NCI-H2227 (cell line): ENCODE measurements around the gene LYSMD2.
A peak's percentile ranks its signal among the peaks of the same experiment; 100 is the strongest.
"Not testable (repeated sequence)": the region's sequence is repeated elsewhere in the genome, so short reads cannot be mapped to it uniquely, and the experiment has no call there.

Experiments used
- DNase-seq: peaks from one replicate; lab custom pipeline; 2025; ENCODE audit not compliant: unreplicated experiment; lab: John Stamatoyannopoulos, UW

The LYSMD2 gene, protein sequence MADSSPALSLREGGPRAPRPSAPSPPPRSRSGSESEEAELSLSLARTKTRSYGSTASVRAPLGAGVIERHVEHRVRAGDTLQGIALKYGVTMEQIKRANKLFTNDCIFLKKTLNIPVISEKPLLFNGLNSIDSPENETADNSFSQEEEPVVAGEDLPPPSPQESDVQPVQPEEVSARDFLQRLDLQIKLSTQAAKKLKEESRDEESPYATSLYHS

DNA sequence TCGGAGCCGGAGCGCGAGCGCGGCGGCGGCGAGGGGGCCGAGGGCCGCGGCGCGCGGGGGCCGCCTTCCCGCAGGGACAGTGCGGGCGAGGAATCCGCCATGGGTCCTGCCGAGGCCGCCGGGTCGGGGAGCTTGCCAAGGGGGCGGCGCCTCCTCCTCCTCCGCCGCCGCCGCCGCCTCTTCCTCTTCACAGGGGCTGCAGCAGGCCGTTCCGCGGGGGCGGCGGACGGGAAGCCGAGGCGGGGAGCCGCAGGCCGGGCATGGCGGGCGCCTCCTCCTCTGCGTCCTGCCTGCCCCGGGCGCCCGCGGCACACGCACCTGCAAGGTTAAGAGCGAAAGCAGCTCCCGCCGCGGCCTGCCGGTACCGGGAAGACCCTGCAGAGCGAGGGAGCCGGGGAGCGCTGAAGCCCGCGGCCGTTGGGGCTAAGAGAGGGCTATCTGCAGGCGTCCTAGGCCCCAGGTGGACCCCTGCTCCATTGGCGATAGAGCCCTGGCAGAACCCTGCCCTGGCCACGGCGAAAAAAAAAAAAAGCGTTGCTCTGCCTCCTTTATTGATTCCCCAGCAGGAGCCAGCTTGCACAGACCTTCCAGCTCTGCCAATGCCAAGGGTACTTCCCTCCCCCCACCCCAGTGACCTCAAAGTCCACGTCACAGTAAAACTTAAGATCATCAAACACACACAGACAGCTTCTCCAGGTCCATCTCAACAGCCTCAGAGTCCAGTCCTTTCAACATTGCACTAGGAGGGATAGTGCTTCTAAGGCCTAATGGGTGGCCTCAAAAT, at the start of gene LYSMD2:
Gene LYSMD2 (minus strand): TSS at position 134 of the 784 bp plus-strand sequence. CDS start 33 bp downstream, at position 101.
- DNase-seq: peak; percentile 53

- DNase-seq: not testable (repeated sequence)
These were observed 49.7 kb upstream of the LYSMD2 start for GRCh38 chr15:51787130-51787529.

DNA sequence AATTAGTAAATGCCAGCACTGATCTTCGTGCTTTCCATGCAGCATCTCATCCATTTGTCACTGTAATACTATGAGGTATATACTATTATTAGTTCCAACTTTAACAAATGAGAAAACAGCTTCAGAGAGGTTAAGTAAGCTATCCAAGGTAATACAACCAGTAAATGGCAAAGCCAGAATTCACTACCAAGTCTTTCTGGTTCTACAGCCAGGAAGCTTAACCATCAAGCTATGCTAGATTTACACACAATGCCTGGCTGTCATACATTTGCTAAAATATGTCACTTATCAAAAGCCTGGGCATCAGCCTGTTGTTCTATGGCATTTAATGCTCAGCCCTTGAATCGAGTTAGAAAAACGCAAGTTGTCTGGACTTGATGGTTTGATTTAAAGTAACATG, 46.5 kb upstream of the LYSMD2 start:
- no peak for DNase-seq

GRCh38 chr15:51782357-51782896, 45.0 kb upstream of the LYSMD2 start:
- no peak for DNase-seq

DNA sequence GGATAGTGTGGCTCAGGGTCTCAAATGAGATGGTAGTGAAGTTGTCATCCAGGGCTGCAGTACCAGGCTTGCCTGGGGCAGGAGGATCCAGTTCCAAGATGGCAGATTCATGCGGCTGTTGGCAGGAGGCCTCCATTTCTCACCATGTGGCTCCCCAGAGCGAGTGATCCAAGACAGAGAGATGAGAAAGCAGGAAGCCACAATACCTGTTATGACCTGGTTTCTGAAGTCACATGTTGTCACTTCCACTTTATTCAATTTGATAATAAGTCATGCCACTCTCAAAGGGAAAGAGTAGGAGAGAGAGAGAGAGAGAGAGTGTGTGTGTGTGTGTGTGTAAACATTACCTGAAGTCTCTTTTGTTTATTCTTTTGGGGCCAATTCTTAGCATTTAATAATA, 44.1 kb upstream of the LYSMD2 start:
- DNase-seq: no peak

DNA sequence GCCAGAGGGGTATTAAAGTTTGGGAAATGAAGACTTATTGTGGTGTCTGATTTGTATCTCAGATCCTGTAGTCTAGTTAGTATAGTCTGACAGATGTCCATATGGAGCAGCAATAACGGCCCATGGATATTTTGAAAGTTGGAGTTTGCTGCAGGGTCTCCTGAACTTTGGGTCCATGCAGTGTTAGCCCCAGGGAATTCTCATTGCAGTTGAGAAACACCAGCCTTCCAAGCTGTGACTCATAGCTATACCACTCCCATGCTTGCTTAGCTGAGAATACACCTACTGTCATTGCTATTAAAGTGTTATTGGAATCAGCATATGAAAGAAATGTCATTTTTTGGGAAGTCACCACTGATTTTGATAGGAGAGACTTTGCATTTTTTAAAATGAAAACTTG, 43.2 kb upstream of the LYSMD2 start:
- no peak for DNase-seq

DNA sequence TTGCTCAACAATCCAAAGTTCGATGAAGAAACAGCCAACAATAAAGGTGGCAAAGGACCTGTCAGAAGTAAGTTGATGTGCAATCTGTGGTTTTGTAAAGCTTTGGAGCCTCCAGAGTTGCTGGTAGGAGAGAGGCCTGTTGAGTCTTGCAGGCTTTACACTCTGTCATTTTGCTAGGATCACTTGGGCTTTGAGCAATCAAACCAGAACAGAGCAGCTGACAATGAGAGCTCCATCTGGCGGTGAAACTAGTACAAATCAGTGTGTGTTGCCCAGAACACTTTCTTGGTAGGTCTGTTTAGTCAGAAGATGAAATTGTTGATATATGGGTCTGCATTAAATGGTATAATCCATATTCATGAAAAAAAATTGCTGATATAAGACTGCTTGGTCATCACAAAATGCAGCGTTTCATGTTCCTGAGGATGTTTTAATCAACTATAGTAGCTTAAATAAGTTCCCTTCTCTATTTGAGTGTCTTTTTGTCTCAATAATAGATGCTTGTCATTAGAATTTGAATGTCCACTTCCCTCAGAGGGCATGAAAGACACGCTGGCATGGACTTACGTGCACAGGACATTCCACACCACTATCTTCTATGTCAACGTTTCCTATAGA, 39.6 kb upstream of the LYSMD2 start:
- DNase-seq: peak; percentile 77

GRCh38 chr15:51775967-51776816, 38.7 kb upstream of the LYSMD2 start:
- peak; percentile 50 for DNase-seq

DNA sequence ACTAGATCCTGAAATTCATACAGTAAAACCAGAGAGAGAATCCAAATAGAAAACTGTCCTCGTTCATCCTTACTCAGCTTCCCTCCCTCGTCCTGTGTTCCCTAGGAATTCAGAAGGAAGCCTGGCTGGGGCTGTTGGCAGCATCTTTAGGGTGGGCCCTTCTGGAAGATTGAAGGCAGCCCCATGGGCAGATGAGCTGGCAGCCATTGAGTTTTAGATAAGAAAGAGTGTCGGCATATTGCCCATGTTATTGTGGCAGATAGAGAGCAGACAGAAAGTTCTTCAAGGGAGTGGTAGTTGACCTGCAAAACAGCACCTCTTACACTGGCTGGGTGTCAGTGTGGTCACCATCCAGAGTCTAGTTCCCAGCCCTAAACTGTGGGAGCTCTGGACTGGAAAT, 37.5 kb upstream of the LYSMD2 start:
- no peak for DNase-seq

- no peak for DNase-seq
These were observed 34.3 kb upstream of the LYSMD2 start for GRCh38 chr15:51771773-51772172.

GRCh38 chr15:51770902-51771301, 33.4 kb upstream of the LYSMD2 start:
- DNase-seq: no peak

GRCh38 chr15:51768018-51768417, 30.6 kb upstream of the LYSMD2 start:
- DNase-seq: no peak

DNA sequence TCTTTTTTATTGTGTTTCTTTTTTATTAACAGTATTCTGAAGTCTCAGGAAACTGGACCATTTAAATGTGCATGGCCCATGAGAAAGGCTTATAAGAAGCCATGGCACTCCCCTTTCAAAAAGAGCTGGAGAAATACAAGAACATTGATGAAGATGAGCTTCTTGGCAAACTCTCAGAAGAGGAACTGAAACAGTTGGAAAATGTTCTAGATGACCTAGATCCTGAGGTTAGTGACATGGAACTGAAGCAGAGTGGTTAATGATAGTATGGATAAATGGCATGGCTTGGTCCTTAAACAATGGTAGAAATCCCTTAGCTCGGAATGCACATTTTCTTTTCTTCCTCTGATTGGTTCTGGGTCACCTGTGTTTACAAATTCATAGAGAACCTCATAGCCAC, 28.9 kb upstream of the LYSMD2 start:
- DNase-seq: no peak

- no peak for DNase-seq
These were observed 28.3 kb upstream of the LYSMD2 start for GRCh38 chr15:51765751-51766150.

- no peak for DNase-seq
These were observed 23.4 kb upstream of the LYSMD2 start for GRCh38 chr15:51760805-51761204.

GRCh38 chr15:51759557-51760070, 22.2 kb upstream of the LYSMD2 start:
- DNase-seq: no peak

- no peak for DNase-seq
These were observed 21.2 kb upstream of the LYSMD2 start for GRCh38 chr15:51758645-51759044.

DNA sequence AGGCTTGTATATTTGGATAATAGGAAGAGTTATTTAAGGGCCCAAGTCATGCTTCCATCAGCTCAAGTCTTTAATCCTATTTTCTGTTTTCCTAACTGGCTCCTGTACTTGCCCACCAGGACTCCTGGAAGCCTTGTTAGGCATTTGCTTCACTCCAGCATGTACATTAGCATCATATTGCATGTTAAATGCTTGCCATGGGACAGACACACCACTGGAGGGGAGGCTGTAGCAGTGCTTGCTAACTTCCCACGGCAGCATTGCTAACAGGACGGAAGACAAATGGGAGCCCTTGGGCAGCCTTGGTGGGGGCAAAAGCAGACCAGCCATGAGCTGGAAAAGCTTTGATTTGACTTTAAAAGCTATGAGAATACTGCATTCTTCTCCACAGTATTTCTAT, 20.0 kb upstream of the LYSMD2 start:
- DNase-seq: no peak

- no peak for DNase-seq
These were observed 19.0 kb upstream of the LYSMD2 start for GRCh38 chr15:51756482-51756881.

- no peak for DNase-seq
These were observed 18.3 kb upstream of the LYSMD2 start for GRCh38 chr15:51755790-51756189.

DNA sequence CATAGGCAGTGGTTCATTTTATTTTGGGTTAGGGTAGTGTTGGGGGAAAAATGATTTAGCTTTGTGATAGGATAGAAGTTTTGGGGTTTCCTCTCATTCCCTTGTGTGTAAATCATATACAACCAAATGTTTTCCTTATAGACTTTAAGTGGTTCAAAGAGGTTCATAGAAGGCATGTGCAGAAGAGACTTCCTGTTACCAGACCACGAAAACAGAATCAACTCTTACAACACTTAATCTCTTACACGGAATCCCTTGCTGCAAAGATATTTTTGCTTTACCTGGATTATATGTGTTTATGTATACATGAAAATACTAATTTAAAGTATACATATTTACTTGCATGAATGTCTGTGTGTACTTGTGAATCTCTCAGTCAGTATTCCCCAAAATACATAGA, 16.8 kb upstream of the LYSMD2 start:
- DNase-seq: no peak
